GM12878 (cell line): ENCODE results near the gene HOXB3. TPM values are rescaled to one million over a fixed set of nuclear protein-coding genes. Genes with fewer than 3 reads are reported as not detected.

ENCODE experiments used
- ATAC-seq: fragments of 200-7000 bp; cut with Tn5 transposase; 3 replicates; pipeline ENCODE4 v1.9.1; 2020; ENCODE audit warnings: mild to moderate bottlenecking, moderate library complexity
- BruUV-seq: library from RNA; stranded (reverse); fragments of 400-500 nt; replicated peaks from 2 replicates; lab custom pipeline; 2021; lab: Mats Ljungman, UMichigan
- CTCF ChIA-PET: fragments of 300-600 bp; sonication (Branson Sonifier 250); formaldehyde crosslinking; extraction: SDS; loops from one replicate; lab custom pipeline; 2021; ENCODE audit warnings: inconsistent platforms; lab: Yijun Ruan, JAX
- POLR2A ChIA-PET: fragments of 350-600 bp; formaldehyde crosslinking; extraction: SDS; loops from one replicate; lab custom pipeline; 2021; ENCODE audit warnings: inconsistent platforms; lab: Charles Lee
- RAD21 ChIA-PET: fragments of 300-600 bp; sonication (Branson Sonifier 250); formaldehyde crosslinking; loops from one replicate; lab custom pipeline; 2023; ENCODE audit warnings: antibody characterized with exemption; ENCODE audit not compliant: unreplicated experiment; lab: Charles Lee
- SMC1A ChIA-PET: fragments of 300-600 bp; sonication (Branson Sonifier 250); formaldehyde crosslinking; loops from one replicate; lab custom pipeline; 2023; ENCODE audit not compliant: unreplicated experiment, uncharacterized antibody; lab: Charles Lee
- DNase-seq: peaks from one replicate; pipeline ENCODE4 v3.0.0-alpha.2; 2011; ENCODE audit warnings: low read depth, low spot score
- FAIRE-seq: peaks from 3 replicates; lab custom pipeline; 2011; peaks lifted over from hg19 to GRCh38; lab: Jason Lieb, UNC
- H2AFZ ChIP-seq: 2 replicates; pipeline ENCODE4 v1.6.0; 2011; ENCODE audit warnings: low read depth, low read length, control low read depth; ENCODE audit not compliant: control insufficient read depth
- H3K27ac ChIP-seq: 2 replicates; pipeline ENCODE4 v1.5.1; 2011; ENCODE audit warnings: control low read depth; ENCODE audit not compliant: control insufficient read depth, insufficient read depth
- H3K27me3 ChIP-seq, 2 experiments: replicated peaks in 1 of 2; 2 replicates each; pipeline versions ENCODE4 v1.6.0 to v1.6.1; 2011; ENCODE audit warnings: low read length in 1 of 2; ENCODE audit not compliant: control insufficient read depth in 2 of 2, insufficient read depth in 2 of 2
- H3K36me3 ChIP-seq, 2 experiments: 2 replicates each; pipeline ENCODE4 v1.5.1; 2011; ENCODE audit warnings: low read length in 1 of 2; ENCODE audit not compliant: control insufficient read depth in 2 of 2, insufficient read depth in 2 of 2
- H3K4me1 ChIP-seq: 2 replicates; pipeline ENCODE4 v1.6.1; 2011; ENCODE audit warnings: mild to moderate bottlenecking, low read length, moderate library complexity, mixed read lengths; ENCODE audit not compliant: control insufficient read depth, insufficient read depth
- H3K4me2 ChIP-seq: 2 replicates; pipeline ENCODE4 v1.6.0; 2011; ENCODE audit warnings: control low read depth; ENCODE audit not compliant: control insufficient read depth, insufficient read depth
- H3K4me3 ChIP-seq: fragments of 200-600 bp; sonication (generic); 2 replicates; pipeline ENCODE4 v1.5.1; 2016
- H3K79me2 ChIP-seq: 2 replicates; pipeline ENCODE4 v1.6.0; 2011; ENCODE audit warnings: low read length; ENCODE audit not compliant: control insufficient read depth, insufficient read depth
- H3K9ac ChIP-seq: 2 replicates; pipeline ENCODE4 v1.8.0; 2011; ENCODE audit warnings: low read length, control low read depth, mixed read lengths; ENCODE audit not compliant: control insufficient read depth, insufficient read depth
- H3K9me3 ChIP-seq: replicated peaks from 3 replicates; pipeline ENCODE4 v1.5.1; 2011; ENCODE audit warnings: mild to moderate bottlenecking, low read length; ENCODE audit not compliant: control insufficient read depth, insufficient read depth
- H4K20me1 ChIP-seq: 2 replicates; pipeline ENCODE4 v1.6.0; 2011; ENCODE audit not compliant: control insufficient read depth, insufficient read depth
- ATF3 ChIP-seq: IDR thresholded peaks from 2 replicates; pipeline ENCODE4 v1.6.1; 2011; ENCODE audit warnings: low read depth, mild to moderate bottlenecking, low read length, moderate library complexity, borderline replicate concordance; ENCODE audit errors: extremely low read depth
- BCL3 ChIP-seq: IDR thresholded peaks from 2 replicates; pipeline ENCODE4 v1.6.1; 2011; ENCODE audit warnings: borderline replicate concordance, low read depth, mild to moderate bottlenecking, moderate library complexity, low read length; ENCODE audit not compliant: insufficient read depth, poor library complexity, severe bottlenecking
- EZH2 ChIP-seq: IDR thresholded peaks from 2 replicates; pipeline ENCODE4 v1.6.1; 2012; ENCODE audit warnings: low read depth, mild to moderate bottlenecking, control low read depth, inconsistent platforms, low read length, borderline replicate concordance; ENCODE audit not compliant: control insufficient read depth
- HSF1 ChIP-seq: fragments of 150-350 bp; IDR thresholded peaks from 2 replicates; pipeline ENCODE4 v1.6.1; 2014; ENCODE audit warnings: mild to moderate bottlenecking, low read depth, low read length
- MEF2A ChIP-seq: IDR thresholded peaks from 2 replicates; pipeline ENCODE4 v1.6.1; 2011; ENCODE audit warnings: low read depth, mild to moderate bottlenecking, low read length, moderate library complexity; ENCODE audit not compliant: insufficient read depth
- SMAD5 ChIP-seq: IDR thresholded peaks from 2 replicates; pipeline ENCODE4 v1.6.1; 2016; ENCODE audit warnings: antibody characterized with exemption, low read depth
- TCF3 ChIP-seq: IDR thresholded peaks from 2 replicates; pipeline ENCODE4 v1.6.1; 2012; ENCODE audit warnings: low read depth, mild to moderate bottlenecking, low read length, borderline replicate concordance; ENCODE audit not compliant: insufficient read depth
- ZBED1 ChIP-seq: IDR thresholded peaks from 2 replicates; pipeline ENCODE4 v1.6.1; 2016; ENCODE audit warnings: borderline replicate concordance
- ZNF384 ChIP-seq: IDR thresholded peaks from 2 replicates; pipeline ENCODE4 v1.6.1; 2012; ENCODE audit warnings: low read depth, mild to moderate bottlenecking, low read length, improper control_type of control experiment, borderline replicate concordance
- ZNF622 ChIP-seq: fragments of 450-650 bp; IDR thresholded peaks from 2 replicates; pipeline ENCODE4 v1.6.1; 2017; ENCODE audit warnings: mild to moderate bottlenecking, inconsistent platforms
- whole genome bisulfite sequencing: methylation state at CpG from one replicate; pipeline ENCODE4 v1.1.6; 2016; ENCODE audit warnings: low lambda C conversion rate; ENCODE audit not compliant: insufficient replicate concordance, insufficient coverage; ENCODE audit errors: missing lambda C conversion rate; 5-methylcytosine and 5-hydroxymethylcytosine counted together
- in situ Hi-C: fragments of 300-500 bp; cut with MboI; formaldehyde crosslinking; loops from 9 replicates; pipeline ENCODE4 v1.14.3; 2018; ENCODE audit warnings: mixed read lengths
- intact Hi-C: fragments of 100-400 bp; cut with micrococcal nuclease; formaldehyde crosslinking; loops from one replicate; pipeline ENCODE4 v1.14.2; 2022; ENCODE audit not compliant: unreplicated experiment
- polyA plus RNA-seq, 11 experiments: library from polyadenylated mRNA; depleted of rRNA in 4 of 11; unstranded in 6 of 11; stranded (reverse) in 5 of 11; fragments of >200 nt; fragmentation: Nextera tagmentation in 4 of 11; fragmentation: Illumina TruSeq in 1 of 11; extraction: Ambion mirVana in 4 of 11; extraction: Trizol in 1 of 11; gene quantifications; 1 replicate in 1 of 11; 2 replicates in 10 of 11; pipeline versions ENCODE4 v1.2.1 to v1.2.3, GENCODE V29; 2011 to 2016; ENCODE audit warnings: inconsistent platforms in 2 of 11, missing spikeins in 2 of 11, low read depth in 1 of 11
- total RNA-seq, 4 experiments: library from RNA; depleted of rRNA in 3 of 4; stranded (reverse); fragments of >200 nt in 3 of 4; fragmentation: Illumina TruSeq in 1 of 4; extraction: Trizol in 1 of 4; gene quantifications; 2 replicates each; pipeline versions ENCODE4 v1.2.1 to v1.2.3, GENCODE V29; 2013 to 2021
- TF ChIP-seq, protein P1 (sequence below): fragments of 450-650 bp; IDR thresholded peaks from 2 replicates; pipeline ENCODE4 v1.6.1; 2017; ENCODE audit warnings: mild to moderate bottlenecking, low read depth, inconsistent platforms; ENCODE audit not compliant: poor library complexity, severe bottlenecking
- TF ChIP-seq, protein P2 (sequence below): fragments of 450-650 bp; IDR thresholded peaks from 2 replicates; pipeline ENCODE4 v1.6.1; 2016; ENCODE audit warnings: mild to moderate bottlenecking, moderate library complexity, borderline replicate concordance

The HOXB3 gene
- total and polyA plus RNA-seq, 10 of the 15 experiments (the other 5 are each of a cell fraction or from before 2014, with no cell fraction given), result 0.19 to 7.7 (median 2.9) TPM

- 62% methylated on average over 15 of the region's 15 CpGs for WGBS
- in situ Hi-C loops, result no loop called here
- Histone ChIP-seq H3K9me3 (no peaks in the 10 kb centered on the region), H3K79me2 (no peaks in the 10 kb centered on the region), H3K9ac (no peak overlapping the region), H3K27ac (no peak overlapping the region), H4K20me1 (no peaks in the 10 kb centered on the region), H3K36me3 (no peaks in the 10 kb centered on the region; a peak in 1 of 4 replicates), H2AFZ (no peak overlapping the region), H3K4me2 (no peak overlapping the region), H3K4me1 (peaks cover 17% of the 10 kb centered on the region), H3K27me3 (peaks cover 15 to 22% of the 10 kb centered on the region in 2 experiments), H3K4me3 (no peak overlapping the region)
- POLR2A ChIA-PET, result no interaction called here
- ATAC-seq, result no peak
- CTCF ChIA-PET, result no interaction called here
- RAD21 ChIA-PET, result interaction anchor here (0.6 to 1.2 kb wide), 2 partner anchors 145 to 502 kb away, joined by 3 read pairs; no protein-coding TSS in a partner anchor
- FAIRE-seq, result no peak
- intact Hi-C loops, result no loop called here
- DNase-seq, result no peak
- SMC1A ChIA-PET, result no interaction called here
- BruUV-seq, result no TSS peak
- TF ChIP-seq TCF3 (no peak), ZNF622 (no peak), SMAD5 (no peak), EZH2 (no peak), BCL3 (no peak), ZNF384 (no peak), ZBED1 (no peak), MEF2A (no peak), HSF1 (no peak), ATF3 (no peak)
- TF ChIP-seq, protein P1, sequence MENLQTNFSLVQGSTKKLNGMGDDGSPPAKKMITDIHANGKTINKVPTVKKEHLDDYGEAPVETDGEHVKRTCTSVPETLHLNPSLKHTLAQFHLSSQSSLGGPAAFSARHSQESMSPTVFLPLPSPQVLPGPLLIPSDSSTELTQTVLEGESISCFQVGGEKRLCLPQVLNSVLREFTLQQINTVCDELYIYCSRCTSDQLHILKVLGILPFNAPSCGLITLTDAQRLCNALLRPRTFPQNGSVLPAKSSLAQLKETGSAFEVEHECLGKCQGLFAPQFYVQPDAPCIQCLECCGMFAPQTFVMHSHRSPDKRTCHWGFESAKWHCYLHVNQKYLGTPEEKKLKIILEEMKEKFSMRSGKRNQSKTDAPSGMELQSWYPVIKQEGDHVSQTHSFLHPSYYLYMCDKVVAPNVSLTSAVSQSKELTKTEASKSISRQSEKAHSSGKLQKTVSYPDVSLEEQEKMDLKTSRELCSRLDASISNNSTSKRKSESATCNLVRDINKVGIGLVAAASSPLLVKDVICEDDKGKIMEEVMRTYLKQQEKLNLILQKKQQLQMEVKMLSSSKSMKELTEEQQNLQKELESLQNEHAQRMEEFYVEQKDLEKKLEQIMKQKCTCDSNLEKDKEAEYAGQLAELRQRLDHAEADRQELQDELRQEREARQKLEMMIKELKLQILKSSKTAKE, result no peak
- TF ChIP-seq, protein P2, sequence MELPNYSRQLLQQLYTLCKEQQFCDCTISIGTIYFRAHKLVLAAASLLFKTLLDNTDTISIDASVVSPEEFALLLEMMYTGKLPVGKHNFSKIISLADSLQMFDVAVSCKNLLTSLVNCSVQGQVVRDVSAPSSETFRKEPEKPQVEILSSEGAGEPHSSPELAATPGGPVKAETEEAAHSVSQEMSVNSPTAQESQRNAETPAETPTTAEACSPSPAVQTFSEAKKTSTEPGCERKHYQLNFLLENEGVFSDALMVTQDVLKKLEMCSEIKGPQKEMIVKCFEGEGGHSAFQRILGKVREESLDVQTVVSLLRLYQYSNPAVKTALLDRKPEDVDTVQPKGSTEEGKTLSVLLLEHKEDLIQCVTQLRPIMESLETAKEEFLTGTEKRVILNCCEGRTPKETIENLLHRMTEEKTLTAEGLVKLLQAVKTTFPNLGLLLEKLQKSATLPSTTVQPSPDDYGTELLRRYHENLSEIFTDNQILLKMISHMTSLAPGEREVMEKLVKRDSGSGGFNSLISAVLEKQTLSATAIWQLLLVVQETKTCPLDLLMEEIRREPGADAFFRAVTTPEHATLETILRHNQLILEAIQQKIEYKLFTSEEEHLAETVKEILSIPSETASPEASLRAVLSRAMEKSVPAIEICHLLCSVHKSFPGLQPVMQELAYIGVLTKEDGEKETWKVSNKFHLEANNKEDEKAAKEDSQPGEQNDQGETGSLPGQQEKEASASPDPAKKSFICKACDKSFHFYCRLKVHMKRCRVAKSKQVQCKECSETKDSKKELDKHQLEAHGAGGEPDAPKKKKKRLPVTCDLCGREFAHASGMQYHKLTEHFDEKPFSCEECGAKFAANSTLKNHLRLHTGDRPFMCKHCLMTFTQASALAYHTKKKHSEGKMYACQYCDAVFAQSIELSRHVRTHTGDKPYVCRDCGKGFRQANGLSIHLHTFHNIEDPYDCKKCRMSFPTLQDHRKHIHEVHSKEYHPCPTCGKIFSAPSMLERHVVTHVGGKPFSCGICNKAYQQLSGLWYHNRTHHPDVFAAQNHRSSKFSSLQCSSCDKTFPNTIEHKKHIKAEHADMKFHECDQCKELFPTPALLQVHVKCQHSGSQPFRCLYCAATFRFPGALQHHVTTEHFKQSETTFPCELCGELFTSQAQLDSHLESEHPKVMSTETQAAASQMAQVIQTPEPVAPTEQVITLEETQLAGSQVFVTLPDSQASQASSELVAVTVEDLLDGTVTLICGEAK, result no peak
Measured at GRCh38 chr17:48630925-48631692, 41.1 kb upstream of the HOXB3 start.
